Measurements from ENCODE around the gene WDR91.
"Not testable (repeated sequence)": the region's sequence is repeated elsewhere in the genome, so short reads cannot be mapped to it uniquely, and the experiment has no call there.

Gene WDR91

DNA sequence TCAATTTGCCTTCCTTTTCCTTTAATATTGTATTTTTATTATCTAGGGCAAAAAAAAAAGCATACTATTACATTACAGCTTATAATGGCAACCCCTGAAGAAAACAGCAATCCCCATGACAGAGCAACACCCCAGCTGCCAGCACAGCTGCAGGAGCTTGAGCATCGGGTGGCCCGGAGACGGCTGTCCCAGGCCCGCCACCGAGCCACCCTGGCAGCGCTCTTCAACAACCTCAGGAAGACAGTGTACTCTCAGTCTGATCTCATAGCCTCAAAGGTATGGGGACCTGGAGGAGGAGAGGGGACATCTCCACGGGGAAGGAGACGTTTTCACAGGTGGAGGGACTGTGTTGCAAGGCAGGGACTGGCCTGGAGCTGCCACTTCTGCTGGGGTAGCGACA, 29.1 kb upstream of the WDR91 start:
- H3K4me3 ChIP-seq (ENCODE audit: low read length) = no peak overlapping the region
- TF ChIP-seq, protein P1, sequence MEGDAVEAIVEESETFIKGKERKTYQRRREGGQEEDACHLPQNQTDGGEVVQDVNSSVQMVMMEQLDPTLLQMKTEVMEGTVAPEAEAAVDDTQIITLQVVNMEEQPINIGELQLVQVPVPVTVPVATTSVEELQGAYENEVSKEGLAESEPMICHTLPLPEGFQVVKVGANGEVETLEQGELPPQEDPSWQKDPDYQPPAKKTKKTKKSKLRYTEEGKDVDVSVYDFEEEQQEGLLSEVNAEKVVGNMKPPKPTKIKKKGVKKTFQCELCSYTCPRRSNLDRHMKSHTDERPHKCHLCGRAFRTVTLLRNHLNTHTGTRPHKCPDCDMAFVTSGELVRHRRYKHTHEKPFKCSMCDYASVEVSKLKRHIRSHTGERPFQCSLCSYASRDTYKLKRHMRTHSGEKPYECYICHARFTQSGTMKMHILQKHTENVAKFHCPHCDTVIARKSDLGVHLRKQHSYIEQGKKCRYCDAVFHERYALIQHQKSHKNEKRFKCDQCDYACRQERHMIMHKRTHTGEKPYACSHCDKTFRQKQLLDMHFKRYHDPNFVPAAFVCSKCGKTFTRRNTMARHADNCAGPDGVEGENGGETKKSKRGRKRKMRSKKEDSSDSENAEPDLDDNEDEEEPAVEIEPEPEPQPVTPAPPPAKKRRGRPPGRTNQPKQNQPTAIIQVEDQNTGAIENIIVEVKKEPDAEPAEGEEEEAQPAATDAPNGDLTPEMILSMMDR (conservative IDR thresholded peaks at IDR 0.05; ENCODE audit: low read depth, low read length) = no peak

DNA sequence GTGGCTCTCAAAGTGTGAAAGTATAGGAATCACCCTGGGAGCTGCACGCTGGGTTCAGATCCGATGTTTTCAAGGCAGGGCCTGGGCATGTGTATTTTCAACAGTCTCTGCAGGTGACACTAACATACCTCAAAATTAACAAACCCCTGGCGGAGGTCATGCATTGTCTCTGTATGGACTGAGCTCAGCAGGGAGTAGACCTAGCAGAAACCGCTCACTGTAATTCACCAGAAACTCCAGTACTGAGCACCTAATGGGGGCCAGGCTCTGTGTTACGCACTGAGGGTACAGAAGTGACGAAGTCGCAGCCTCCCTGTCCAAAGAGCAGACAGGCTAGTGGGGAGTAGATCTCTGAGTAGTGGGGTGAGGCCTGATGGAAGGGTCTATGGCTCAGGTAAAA, 27.9 kb upstream of the WDR91 start:
- no peak overlapping the region for H3K4me3 ChIP-seq (ENCODE audit: low read length)
- DNase-seq (ENCODE audit: low read depth) = no peak

More for the DNA sequence above, 29.1 kb upstream of the WDR91 start:
- DNase-seq (ENCODE audit: low read depth) = no peak

DNA sequence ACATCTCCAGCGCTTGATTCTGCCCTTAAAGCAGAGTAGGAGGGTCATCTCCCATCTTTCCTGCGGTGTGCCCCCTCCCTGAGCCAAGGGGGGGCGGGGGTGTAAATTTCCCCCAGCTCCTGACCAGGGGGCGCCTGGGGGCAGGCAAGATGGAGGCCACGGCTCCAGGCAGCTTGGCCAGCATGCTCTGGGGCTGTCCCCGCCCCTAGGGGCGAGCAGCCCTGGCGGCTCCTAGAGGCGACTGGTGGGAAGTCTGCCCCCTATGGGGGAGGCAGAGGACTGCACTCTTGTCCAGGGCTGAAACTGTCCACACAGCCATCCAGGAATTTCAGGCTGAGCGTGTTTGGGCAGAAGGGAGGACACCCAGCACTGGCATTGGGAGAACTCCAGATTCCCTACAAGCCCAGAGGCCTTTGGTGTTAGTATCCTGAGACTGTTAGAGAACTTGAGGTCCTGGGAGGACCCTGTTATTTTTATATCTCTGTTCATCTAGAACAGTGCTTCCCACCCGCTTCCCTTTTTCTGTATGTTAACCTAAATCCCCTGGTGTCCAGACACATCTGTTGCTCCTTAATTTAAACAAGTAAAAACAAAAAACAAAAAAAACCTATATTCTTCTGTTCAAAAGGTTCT, 26.9 kb upstream of the WDR91 start:
- no peak overlapping the region for H3K4me3 ChIP-seq (ENCODE audit: low read length)
- TF ChIP-seq, protein P1 (conservative IDR thresholded peaks at IDR 0.05; ENCODE audit: low read depth, low read length) = peak; percentile 49
- DNase-seq (ENCODE audit: low read depth) = no peak

More for the DNA sequence above, 27.9 kb upstream of the WDR91 start:
- TF ChIP-seq, protein P1 (conservative IDR thresholded peaks at IDR 0.05; ENCODE audit: low read depth, low read length) = no peak

DNA sequence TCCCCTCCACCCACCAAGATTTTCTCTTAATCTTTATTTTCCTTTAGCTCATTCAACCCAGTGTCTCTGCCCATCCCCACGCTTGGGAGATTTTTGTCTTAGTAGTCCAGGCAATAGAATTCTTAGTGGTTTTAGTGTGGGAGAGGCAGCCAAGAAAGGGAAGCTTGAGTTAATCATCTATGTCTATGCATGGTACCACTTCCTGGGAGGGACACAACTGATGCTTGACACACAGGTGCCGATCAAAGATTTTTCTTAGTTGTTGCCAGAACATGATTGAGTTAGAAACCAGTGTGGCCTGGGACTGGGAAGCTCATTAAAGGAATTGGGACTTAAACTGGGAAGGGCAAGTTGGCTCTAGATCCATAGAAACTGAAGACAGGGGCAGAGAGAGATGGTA, 25.4 kb upstream of the WDR91 start:
- H3K4me3 ChIP-seq (ENCODE audit: low read length) = no peak overlapping the region
- TF ChIP-seq, protein P1 (conservative IDR thresholded peaks at IDR 0.05; ENCODE audit: low read depth, low read length) = no peak
- no peak for DNase-seq (ENCODE audit: low read depth)

DNA sequence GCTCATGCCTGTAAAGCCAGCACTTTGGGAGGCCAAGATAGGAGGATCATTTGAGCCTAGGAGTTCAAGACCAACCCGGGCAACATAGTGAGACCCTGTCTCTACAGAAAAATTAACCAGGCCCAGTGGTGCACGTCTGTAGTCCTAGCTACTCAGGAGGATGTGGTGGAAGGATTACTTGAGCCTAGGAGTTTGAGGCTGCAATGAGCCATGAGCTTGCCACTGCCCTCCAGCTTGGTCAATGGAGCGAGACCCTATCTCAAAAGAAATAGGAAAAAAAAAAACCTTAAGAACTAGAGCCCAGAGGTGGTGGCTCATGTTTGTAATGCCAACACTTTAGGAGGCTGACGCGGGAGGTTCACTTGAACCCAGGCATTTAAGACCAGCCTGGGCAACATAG, 24.5 kb upstream of the WDR91 start:
- DNase-seq (ENCODE audit: low read depth) = no peak
- H3K4me3 ChIP-seq (ENCODE audit: low read length) = no peak overlapping the region
- TF ChIP-seq, protein P1 (conservative IDR thresholded peaks at IDR 0.05; ENCODE audit: low read depth, low read length) = no peak

DNA sequence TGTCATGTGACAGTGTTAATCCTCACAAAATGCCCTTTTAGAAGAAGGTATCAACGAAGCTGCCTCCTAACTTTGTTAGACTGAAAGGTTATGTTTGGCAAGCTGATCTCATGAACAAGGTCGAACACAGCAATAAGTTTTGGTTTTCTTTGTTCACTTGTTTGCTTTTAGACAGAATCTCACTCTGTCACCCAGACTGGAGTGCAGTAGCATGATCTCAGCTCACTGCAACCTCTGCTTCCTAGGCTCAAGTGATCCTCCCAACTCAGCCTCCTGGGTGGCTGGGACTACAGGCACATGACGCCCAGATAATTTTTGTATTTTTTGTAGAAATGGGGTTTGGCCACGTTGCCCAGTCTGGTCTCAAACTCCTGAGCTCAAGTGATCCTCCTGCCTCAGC, 23.4 kb upstream of the WDR91 start:
- H3K4me3 ChIP-seq (ENCODE audit: low read length) = no peak overlapping the region
- DNase-seq (ENCODE audit: low read depth) = no peak
- TF ChIP-seq, protein P1 (conservative IDR thresholded peaks at IDR 0.05; ENCODE audit: low read depth, low read length) = no peak

DNA sequence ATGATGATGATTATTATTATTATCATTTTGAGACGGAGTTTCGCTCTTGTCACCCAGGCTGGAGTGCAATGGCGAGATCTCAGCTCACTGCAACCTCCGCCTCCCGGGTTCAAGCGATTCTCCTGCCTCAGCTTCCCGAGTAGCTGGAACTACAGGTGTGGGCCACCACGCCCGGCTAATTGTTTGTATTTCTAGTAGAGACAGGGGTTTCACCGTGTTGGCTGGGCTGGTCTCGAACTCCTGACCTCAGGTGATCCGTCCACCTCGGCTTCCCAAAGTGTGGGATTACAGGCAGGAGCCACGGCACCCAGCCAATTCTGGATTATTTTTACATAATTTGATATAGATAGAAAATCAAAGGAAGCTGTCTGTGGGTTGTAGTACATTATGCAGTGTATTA, 22.8 kb upstream of the WDR91 start:
- not testable (repeated sequence) for DNase-seq (ENCODE audit: low read depth); H3K4me3 ChIP-seq (ENCODE audit: low read length)

All from retinal pigment epithelial cell (primary cell).